CD4-positive, alpha-beta T cell treated with Interleukin-21 for 1 hour (primary cell): ENCODE results near the gene SBNO2.

ENCODE experiments used
- DNase-seq: peaks from one replicate; pipeline ENCODE4 v3.0.0-alpha.2; 2020

Gene SBNO2, protein sequence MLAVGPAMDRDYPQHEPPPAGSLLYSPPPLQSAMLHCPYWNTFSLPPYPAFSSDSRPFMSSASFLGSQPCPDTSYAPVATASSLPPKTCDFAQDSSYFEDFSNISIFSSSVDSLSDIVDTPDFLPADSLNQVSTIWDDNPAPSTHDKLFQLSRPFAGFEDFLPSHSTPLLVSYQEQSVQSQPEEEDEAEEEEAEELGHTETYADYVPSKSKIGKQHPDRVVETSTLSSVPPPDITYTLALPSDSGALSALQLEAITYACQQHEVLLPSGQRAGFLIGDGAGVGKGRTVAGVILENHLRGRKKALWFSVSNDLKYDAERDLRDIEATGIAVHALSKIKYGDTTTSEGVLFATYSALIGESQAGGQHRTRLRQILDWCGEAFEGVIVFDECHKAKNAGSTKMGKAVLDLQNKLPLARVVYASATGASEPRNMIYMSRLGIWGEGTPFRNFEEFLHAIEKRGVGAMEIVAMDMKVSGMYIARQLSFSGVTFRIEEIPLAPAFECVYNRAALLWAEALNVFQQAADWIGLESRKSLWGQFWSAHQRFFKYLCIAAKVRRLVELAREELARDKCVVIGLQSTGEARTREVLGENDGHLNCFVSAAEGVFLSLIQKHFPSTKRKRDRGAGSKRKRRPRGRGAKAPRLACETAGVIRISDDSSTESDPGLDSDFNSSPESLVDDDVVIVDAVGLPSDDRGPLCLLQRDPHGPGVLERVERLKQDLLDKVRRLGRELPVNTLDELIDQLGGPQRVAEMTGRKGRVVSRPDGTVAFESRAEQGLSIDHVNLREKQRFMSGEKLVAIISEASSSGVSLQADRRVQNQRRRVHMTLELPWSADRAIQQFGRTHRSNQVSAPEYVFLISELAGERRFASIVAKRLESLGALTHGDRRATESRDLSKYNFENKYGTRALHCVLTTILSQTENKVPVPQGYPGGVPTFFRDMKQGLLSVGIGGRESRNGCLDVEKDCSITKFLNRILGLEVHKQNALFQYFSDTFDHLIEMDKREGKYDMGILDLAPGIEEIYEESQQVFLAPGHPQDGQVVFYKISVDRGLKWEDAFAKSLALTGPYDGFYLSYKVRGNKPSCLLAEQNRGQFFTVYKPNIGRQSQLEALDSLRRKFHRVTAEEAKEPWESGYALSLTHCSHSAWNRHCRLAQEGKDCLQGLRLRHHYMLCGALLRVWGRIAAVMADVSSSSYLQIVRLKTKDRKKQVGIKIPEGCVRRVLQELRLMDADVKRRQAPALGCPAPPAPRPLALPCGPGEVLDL (N-terminal part only)

DNA sequence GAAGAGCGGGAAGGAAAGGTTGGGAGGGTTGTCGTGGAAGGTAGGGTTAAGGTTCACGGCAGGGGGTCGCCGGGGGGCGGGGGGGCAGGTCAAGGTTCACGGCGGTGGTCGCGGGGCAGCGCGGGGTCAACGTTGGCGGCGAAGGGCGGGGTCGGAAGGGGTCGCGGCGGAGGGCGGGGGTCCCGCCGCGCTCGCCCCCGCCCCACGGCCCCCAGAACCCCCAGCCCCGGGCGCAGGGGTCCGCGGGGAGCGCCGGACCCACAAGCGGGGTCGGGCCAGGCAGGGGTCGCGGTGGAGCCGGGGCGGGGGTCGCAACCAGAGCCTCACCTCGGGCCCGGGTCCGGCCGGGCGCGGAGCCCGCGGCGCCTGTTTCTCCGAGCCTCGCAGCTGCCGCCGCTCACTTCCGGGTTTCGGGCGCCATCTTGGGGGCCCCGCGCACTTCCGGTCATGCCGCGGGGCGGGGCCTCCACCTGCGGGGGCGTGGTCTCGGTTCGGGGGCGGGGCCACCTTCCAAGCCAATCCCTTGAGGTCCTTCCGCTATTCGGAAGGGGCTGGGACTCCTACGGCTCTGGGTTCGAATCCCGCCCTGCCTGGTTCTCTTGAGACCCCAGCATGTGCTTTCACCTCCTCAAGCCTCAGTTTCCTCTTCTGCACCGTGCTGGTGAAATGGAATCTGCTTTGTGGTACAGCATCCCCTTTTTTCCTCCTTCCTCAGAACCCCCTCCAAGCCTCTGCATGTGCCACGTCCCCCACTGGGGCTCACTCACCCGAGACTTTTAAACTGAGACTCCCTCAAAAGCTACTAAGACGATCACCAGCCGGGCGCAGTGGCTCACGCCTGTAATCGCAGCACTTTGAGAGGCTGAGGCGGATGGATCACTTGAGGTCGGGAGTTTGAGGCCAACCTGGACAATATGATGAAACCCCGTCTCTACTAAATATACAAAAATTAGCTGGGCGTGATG lies at the start of gene SBNO2:
Gene SBNO2, minus strand, starts transcription at position 424 of the 965 bp plus-strand sequence. CDS start 19,992 bp downstream, outside the sequence.
- peak; percentile 91 for DNase-seq

DNA sequence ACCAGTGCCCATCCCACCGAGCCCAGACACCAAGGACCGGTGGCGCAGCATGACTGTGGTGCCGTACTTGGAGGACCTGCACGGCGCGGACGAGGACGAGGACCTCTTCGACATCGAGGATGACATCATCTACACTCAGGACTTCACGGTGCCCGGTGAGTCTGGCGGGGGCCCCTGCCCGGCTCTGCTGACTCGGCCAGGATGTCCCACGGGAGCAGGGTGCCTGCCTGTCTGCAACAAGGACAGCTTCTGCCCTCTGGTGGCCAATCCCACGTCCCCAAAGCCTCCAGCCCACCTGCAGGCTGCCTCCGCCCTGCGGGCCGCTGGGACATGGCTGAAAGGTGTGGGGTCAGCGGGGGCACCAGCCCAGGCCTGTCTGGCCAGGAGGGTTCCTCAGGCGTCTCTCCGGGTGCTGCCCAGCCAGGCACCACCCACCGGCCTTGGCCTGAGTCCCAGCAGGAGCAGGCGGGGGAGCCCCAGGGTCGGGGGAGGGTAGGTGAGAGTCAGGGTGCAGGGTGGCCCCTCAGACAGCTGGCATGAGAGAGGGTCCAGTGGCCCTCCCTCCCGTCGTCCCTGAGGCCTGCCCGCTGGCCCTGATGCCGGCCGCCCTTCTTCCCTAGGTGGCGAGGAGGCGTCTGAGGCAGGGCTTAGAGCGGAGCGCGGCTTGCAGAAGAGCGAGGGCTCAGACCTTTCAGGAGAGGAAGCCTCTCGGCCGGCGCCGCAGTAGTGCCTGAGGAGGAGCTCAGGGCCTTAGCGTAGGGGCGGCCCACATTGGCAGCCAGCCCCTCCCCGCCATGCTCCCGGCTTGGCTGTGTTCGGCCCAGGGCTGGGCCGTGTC lies 49.2 kb upstream of the SBNO2 start:
- DNase-seq, result no peak

DNA sequence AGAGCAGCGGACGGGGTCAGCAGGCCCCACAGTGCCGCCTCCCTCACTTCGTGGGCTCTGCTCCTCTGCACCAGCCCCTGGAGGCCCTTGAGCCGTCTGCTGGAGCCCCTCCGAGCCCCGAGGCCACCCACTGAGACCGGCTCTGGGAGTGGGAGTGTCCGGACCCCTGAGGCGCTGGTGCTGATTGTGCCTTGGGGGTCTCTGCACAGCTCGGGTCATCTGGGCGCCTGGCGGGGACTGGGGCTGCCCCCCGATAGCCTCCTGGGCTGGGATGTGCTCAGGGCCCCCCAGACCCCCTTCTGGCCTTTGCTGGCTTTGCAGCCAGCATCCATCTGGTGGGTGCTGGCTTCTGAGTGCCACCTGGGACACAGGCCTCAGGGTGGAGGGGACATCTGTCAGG lies 48.3 kb upstream of the SBNO2 start:
- DNase-seq, result no peak

DNA sequence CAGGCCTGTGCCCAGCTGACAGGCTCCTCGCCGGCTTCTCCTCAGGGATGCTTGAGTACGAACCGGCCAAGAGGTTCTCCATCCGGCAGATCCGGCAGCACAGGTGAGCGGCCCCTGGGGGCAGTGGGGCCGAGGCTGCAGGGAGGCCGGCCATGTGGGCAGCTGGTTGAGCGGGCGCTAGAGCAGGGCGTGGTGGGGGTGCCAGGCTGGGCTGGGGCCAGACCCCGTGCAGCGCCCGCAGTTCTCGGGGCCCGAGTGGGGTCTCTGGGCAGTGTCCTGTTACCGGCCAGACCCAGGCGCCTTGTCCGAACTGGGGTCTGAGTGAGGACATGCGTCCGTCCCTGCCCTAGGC lies 47.8 kb upstream of the SBNO2 start:
- no peak for DNase-seq

DNA sequence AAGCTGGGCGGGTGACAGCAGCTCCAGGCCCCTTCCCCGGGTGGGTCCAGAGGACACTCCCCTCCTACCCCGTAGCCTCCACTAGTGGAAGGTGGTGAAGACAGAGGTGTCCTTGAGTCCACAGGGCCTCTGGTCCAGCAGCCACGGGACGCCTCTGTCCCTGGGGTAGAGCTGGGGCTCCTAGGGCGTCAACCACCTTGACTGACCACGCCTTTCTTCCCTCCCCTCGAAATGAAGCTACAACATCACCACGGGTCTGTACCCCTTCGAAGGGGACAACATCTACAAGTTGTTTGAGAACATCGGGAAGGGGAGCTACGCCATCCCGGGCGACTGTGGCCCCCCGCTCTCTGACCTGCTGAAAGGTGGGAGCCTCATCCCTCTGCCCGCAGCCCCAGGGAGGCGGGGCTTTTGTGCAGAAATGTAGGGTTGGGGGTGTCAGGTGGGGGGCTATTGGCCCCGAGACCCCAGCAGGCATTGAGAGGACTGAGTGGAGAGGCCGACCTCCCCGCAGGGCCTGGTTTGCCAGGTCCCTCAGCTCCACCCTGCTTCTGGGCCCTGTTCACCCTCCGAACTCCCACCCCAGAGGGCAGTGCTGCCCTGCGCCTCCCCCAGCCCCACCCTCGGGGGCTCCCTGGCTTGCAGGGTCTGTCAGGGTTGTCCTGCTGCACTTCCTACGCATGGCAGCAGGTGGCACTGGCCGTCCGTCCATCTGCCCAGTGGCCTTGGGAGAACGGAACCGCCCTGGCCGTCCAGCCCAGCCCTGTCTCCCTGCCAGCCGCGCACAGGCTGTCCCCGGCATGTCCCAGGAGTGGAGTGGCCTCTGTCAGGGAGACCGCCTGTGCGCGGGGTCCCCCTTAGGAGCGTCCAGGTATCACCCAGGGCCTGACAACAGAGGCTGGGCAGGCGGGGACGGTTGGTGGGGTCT lies 47.2 kb upstream of the SBNO2 start:
- no peak for DNase-seq

DNA sequence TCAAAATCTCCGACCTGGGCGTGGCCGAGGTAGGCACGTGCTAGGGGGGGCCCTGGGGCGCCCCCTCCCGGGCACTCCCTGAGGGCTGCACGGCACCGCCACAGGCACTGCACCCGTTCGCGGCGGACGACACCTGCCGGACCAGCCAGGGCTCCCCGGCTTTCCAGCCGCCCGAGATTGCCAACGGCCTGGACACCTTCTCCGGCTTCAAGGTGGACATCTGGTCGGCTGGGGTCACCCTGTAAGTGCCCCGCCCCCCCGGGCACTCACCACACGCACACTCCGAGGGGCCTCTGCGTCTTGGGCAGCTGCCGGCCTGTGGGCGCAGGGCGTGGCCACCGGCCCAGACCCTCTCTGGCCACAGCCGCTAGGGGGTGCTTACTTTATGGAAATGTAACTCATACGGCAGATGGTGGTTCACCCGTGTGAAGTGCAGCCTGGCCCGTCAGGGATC lies 46.4 kb upstream of the SBNO2 start:
- DNase-seq, result no peak

DNA sequence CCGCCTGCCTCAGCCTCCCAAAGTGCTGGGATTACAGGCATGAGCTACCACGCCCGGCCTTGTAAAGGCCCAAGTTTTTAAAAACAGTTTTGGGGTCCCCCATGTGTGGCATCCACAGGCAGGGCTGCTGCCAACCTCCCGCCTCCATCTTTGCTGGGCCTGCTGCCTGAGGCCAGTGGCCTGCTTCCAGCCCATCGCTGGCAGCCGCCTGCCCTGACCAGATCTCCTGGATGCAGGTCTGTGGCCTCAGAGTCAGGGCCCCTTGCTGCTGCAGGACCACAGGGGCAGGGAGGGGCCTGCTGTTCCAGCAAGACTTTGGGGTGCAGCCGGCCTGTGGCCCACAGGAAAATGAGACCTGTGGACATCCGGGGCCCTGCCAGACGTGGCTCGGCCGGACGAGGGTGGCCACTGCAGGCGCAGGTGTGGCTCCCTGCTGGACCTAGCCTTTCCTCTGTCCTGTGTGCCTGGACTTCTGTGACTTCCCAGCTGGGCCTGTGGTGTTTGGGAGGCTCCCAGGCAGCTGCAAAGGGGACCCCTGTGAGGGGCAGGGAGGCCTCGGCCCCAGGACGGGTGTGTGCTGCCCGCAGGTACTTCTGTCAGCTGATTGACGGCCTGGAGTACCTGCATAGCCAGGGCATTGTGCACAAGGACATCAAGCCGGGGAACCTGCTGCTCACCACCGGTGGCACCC lies 45.9 kb upstream of the SBNO2 start:
- no peak for DNase-seq

DNA sequence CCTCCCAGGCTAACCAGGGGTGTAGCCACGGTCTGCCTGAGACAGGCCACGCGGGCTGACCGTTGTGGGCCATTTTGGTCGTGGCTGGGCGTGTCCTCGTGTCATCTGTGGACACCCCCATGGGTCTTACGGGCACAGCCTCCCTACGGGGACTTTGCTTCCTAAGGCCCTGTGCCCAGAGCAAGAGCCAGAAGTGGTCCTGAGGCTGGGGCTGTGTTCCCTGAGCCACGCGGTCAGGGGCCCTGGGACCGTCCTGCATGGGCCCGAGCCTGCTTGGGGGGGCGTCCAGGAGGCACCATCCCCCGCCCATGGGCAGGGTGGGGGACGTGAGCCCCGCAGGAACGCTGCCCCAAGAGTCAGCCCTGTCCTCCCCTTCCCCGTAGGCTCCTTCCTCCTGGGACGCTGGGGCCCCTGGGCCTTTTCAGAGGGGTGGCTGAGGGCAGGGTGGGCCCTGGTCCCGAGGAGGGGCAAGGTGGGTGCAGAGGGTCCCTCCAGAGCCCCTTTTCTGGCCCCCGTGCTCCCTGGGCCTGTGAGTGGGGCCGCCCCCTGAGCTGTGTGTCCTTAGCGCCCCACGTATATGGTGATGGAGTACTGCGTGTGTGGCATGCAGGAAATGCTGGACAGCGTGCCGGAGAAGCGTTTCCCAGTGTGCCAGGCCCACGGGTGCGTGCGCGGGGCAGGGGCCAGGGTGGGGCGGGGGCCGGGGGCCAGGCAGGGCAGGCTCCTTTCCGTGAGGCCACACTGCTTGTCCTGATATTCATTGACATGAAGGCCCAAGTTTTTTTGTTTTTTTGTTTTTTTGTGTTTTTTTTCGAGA lies 44.9 kb upstream of the SBNO2 start:
- no peak for DNase-seq

DNA sequence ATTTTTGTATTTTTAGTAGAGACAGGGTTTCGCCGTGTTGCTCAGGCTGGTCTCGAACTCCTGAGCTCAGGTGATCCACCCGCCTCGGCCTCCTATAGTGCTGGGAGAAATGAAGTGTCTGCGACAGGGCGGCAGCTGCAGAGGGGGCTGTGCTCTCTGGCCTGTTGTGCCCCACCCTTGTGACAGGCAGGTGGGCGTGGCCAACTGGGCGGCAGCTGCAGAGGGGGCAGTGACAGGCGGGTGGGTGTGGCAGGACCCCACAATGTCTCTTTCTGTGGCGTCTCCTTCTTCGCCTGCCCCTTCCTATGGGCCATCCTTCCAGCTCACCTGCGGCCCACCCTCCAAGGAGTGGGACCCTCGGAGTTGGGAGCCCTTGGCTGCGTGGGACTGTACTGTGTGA lies 43.3 kb upstream of the SBNO2 start:
- no peak for DNase-seq

DNA sequence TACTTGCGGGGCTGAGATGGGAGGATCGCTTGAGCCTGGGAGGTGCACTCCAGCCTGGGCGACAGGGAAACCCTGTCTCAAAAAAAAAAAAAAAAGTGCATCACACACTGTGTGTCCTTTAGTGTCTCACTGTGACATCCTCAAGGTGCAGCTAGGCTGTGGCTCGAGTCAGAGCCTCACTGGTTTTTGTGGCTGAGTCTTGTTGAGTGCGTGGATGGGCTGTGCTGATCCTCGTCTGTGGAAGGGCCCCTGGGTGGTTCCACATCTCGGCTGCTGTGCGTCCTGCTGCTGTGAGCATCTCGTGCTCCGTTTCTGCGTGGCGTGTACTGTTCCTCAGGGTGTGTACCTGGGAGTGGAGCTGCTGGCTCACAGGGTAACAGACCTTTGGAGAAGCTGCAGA lies 42.7 kb upstream of the SBNO2 start:
- DNase-seq, result no peak

DNA sequence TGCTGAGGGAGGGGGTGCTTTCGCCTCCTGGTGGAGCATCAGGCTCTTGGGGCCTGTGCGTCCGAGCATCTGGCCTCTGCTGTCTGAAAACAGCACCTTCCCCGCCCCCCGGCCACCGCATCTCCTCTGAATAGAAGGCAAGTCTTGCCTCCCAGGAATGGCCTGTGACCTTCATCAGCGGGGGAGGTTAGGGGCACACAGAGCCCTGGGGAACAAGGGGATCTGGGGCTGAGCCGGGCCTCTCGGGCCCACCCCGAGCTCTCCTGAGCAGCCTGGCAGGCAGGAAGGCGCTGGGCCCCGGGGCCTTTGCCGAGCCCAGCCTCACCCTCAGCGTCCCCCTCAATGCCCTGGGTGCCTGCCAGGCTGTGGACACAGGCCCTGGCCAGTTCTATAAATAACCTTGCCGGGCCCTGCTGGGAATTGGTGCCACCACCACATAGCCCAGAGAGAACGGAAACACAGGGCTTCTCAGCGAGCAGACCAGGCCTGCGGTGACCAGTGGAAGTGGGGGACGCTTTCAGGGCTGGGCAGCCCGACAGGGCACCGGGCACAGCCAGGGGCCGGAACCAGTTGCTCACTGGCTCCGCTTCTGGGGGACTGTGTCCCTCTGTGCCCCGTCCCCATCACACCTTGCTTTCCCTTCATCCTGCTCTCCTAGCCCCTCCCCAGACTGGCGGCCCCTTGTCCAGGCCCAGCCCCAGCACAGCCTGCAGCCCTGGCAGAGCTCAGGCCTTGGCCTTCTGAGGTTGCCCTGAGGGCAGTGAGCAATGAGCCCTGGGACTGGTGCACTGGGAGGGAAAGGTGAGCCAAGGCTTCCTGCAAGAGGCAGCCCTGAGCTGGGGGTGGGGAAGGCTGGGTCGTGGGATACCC lies 41.0 kb upstream of the SBNO2 start:
- DNase-seq, result no peak

DNA sequence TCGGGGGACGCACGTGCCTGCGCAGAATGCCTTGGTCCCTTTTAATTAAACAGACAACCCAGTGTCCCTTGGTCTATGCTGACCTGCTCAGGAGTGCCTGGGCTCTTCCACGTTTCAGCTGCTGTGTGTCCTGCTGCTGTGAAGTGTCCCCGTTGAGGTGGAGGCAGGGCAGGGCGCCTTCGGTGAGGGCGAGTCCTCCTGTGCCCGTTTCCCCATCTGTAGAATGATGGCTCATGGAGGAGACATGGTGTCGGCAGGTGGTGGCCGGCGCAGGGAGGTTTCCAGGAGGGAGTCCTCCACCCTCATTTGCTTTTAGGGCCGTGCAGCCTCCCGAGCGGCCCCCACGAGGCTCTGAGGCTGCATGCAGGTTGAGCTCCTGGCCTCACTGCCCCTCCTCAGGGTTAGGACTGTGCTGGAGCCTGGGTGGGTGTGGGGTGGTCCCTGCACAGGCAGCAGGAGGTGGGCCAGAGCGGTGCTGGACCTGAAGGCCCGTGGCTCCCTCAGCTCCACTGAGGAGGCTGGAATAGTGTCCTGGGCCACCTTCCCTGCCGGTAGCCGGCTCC lies 40.3 kb upstream of the SBNO2 start:
- no peak for DNase-seq

DNA sequence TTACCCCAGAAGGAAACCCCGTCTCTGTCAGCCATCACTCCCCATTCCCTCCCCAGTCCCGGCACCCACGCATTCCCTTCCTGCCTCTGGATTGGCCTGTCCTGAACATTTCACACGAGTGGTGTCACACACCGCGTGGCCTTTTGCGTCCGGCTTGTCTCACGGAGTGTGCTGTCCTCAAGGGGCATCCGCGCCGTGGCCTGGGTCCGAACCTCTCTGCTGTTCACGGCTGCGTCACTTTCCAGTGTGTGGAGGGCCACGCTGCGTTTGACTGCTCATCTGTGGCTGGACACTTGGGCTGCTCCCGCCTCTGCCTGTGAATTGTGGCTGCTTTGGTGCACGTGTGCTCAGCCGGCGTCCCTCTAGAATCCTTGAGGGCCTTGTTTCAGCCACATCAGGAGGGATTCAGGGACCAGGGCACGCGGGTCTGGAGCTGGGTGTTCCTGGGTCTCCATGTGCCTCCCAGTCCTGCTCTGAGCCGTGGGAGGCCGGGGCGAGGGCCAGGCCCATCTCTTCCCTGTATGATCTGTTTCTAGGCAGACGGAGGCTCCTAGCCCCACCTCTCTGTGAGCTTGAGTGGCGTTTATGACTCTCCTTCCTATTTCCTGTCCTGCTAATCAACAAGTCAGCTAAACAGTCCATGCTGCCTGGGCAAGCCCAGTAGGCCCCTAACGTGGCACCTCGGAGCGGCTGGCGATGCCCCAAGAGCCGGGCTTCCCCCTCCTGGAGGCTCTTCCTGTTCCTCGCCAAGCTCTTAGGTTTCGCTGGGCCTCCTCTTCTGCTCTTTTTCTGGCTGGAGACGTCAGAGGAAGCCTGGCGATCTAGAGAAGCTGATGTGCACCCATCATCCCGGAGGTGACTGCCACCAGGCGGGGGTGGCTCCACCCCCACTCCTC lies 39.6 kb upstream of the SBNO2 start:
- DNase-seq, result peak; percentile 77

DNA sequence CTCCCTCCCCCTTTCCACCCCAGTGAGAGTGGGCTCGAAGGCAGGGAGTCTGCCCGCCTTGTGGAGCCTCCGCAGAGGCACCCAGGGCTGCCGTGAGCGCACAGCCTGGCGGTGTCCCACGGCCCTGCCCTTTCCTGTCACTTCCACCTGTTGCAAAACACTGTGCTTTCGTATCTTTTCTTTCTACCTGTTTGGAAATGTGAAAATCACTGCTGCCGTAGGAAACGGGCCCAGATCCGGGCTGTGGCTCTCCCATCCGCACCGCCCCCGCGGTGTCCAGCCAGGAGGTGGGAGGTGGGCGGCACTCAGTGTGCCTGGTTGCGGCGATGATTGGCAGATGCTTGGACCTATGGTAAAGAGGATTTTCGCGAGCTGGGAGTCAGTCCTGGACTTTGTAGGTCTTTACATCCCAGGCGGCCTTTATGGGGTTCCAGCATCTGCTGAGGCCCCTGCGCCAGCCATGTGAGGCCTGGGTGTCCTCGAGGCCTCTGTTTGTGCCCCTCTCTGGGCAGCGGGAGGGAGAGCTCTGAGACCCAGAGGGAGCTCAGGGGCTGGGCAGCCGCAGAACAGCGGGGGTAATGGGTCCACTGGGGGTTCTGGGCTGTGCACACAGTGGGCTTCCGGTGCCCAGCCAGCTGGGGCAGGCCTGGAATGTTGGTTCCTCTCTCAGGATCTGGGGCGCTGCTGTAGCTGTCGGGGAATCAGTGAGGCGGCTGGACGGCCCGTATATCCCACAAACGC lies 37.6 kb upstream of the SBNO2 start:
- DNase-seq, result no peak

DNA sequence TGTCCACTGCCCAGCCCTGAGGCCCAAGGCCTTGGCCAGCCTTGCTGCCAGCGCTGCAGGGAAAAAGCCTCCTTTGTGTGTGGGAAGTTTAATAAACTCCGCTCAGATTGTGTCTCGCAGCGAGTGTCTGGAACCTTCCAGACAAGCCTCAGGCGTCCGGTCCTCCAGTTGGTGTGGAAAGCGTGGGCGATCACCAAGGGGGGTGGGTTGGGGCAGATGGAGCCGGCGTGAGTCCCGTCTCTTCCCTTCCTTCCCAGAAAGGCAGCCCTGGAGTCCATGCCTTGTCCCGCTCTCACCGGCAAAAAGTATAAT lies 36.1 kb upstream of the SBNO2 start:
- DNase-seq, result no peak
